Stomach (tissue), 9 donors: ENCODE data around the gene EWSR1. TPM values are rescaled to one million over a fixed set of nuclear protein-coding genes. Genes with fewer than 3 reads are reported as not detected.

Experiments
- DNase-seq, 2 donors: peaks; one replicate each; pipeline versions ENCODE4 v3.0.0 to v3.0.0-alpha.2; 2013 to 2019
- H3K27ac ChIP-seq, 5 donors: fragments of 200-600 bp in 4 of 5; sonication (generic) in 4 of 5; one replicate each; pipeline ENCODE4 v1.5.1; 2013 to 2019; ENCODE audit warnings: mild to moderate bottlenecking in 1 of 5, moderate library complexity in 1 of 5
- H3K27me3 ChIP-seq, 3 donors: fragments of 200-600 bp; sonication (generic); one replicate each; pipeline ENCODE4 v1.5.1; 2017 to 2019; ENCODE audit warnings: mixed run types in 1 of 3
- H3K36me3 ChIP-seq, 4 donors: fragments of 200-600 bp; sonication (generic); 1 replicate in 3 of 4; 2 replicates in 1 of 4; pipeline ENCODE4 v1.5.1; 2016 to 2019
- H3K4me1 ChIP-seq, 4 donors: fragments of 200-600 bp; sonication (generic); one replicate each; pipeline ENCODE4 v1.5.1; 2016 to 2019
- H3K4me3 ChIP-seq, 4 donors: fragments of 200-600 bp; sonication (generic) in 3 of 4; one replicate each; pipeline ENCODE4 v1.5.1; 2016 to 2019; ENCODE audit warnings: mild to moderate bottlenecking in 1 of 4
- H3K9me3 ChIP-seq, 4 donors: fragments of 200-600 bp; sonication (generic); one replicate each; pipeline ENCODE4 v1.5.1; 2016 to 2019
- CTCF ChIP-seq, 7 experiments: fragments of 450-650 bp in 4 of 7; fragments of 200-600 bp in 3 of 7; sonication (generic) in 3 of 7; IDR thresholded peaks; one replicate each; pipeline ENCODE4 v1.5.1; 2016 to 2019; ENCODE audit warnings: antibody characterized with exemption in 7 of 7, control low read depth in 2 of 7, mild to moderate bottlenecking in 1 of 7
- EP300 ChIP-seq: sonication (generic); formaldehyde crosslinking; IDR thresholded peaks from one replicate; pipeline ENCODE4 v1.6.1; 2017; ENCODE audit warnings: antibody characterized with exemption
- POLR2A ChIP-seq, 4 donors: fragments of 450-650 bp; IDR thresholded peaks; one replicate each; pipeline ENCODE4 v1.6.1; 2016; ENCODE audit warnings: antibody characterized with exemption in 4 of 4, control low read depth in 2 of 4, mild to moderate bottlenecking in 1 of 4, moderate library complexity in 1 of 4
- POLR2AphosphoS5 ChIP-seq, 3 donors: sonication (generic); formaldehyde crosslinking; IDR thresholded peaks; one replicate each; pipeline ENCODE4 v1.6.1; 2016; ENCODE audit warnings: antibody characterized with exemption in 3 of 3
- WGBS, 5 donors: extraction: QIAGEN DNeasy Blood & Tissue Kit in 3 of 5; methylation state at CpG; one replicate each; pipeline versions ENCODE4 v1.1.5 to v1.1.7; 2013 to 2018; 5-methylcytosine and 5-hydroxymethylcytosine counted together
- intact Hi-C: fragments of 100-400 bp; cut with DNase I; formaldehyde crosslinking; loops from one replicate; pipeline ENCODE4 v1.15.1; 2023; ENCODE audit warnings: low total_unique reads
- polyA plus RNA-seq, 3 donors: library from polyadenylated mRNA; stranded (reverse); fragments of 200-250 nt; gene quantifications; one replicate each; pipeline ENCODE4 v1.2.3, GENCODE V29; 2013
- total RNA-seq, 5 donors: library from RNA; depleted of rRNA; stranded (reverse); fragments of >200 nt; gene quantifications; one replicate each; pipeline versions ENCODE4 v1.1.0 to v1.2.3, GENCODE V29; 2014 to 2016
- donor health status: healthy with polysubstance abuse.
- donor health status: Bipolar disorder and iron deficiency.
- donor health status: healthy.

Gene EWSR1
- total and polyA plus RNA-seq, 8 donors: 97.7 to 376 (median 161) TPM

- no peak for DNase-seq
- 90 to 93% (median 91%) methylated on average over 29 to 34 of the region's 34 CpGs for WGBS, 5 donors
These were observed 60.8 kb downstream of the EWSR1 start for GRCh38 chr22:29328566-29329500.

GRCh38 chr22:29329581-29329980 is 61.5 kb downstream of the EWSR1 start:
- 85 to 97% (median 92%) methylated on average over 9 to 11 of the region's 11 CpGs for WGBS, 5 donors
- Histone ChIP-seq H3K36me3 (peaks cover 61 to 88% (median 87%) of the 10 kb centered on the region in 4 donors), H3K4me1 (peaks cover 0 to 10% (median 0%) of the 10 kb centered on the region in 4 donors), H3K27me3 (no peaks in the 10 kb centered on the region), H3K9me3 (no peaks in the 10 kb centered on the region), H3K27ac (no peak overlapping the region), H3K4me3 (no peak overlapping the region)
- no peak for DNase-seq
- TF ChIP-seq POLR2A (IDR thresholded peaks at IDR 0.05) (no peak), POLR2AphosphoS5 (IDR thresholded peaks at IDR 0.05) (no peak), CTCF (IDR thresholded peaks at IDR 0.05) (no peak), EP300 (no peak)
- intact Hi-C loops: no loop called here

More at GRCh38 chr22:29328566-29329500, 60.8 kb downstream of the EWSR1 start:
- H3K36me3 ChIP-seq: peaks cover 61 to 80% (median 79%) of the 10 kb centered on the region in 4 donors
- intact Hi-C loops: no loop called here
- H3K4me1 ChIP-seq: peaks cover 0 to 10% (median 0%) of the 10 kb centered on the region in 4 donors
- H3K27me3 ChIP-seq: no peaks in the 10 kb centered on the region
- H3K9me3 ChIP-seq: no peaks in the 10 kb centered on the region
- no peak for TF ChIP-seq POLR2A (IDR thresholded peaks at IDR 0.05)
- TF ChIP-seq POLR2AphosphoS5 (IDR thresholded peaks at IDR 0.05): no peak
- no peak for TF ChIP-seq EP300
- TF ChIP-seq CTCF (IDR thresholded peaks at IDR 0.05): no peak
- no peak overlapping the region for H3K4me3 ChIP-seq
- no peak overlapping the region for H3K27ac ChIP-seq

- no peaks in the 10 kb centered on the region for H3K27me3 ChIP-seq
- H3K27ac ChIP-seq: no peak overlapping the region
- TF ChIP-seq POLR2AphosphoS5 (IDR thresholded peaks at IDR 0.05) (no peak), POLR2A (IDR thresholded peaks at IDR 0.05) (no peak), CTCF (IDR thresholded peaks at IDR 0.05) (no peak), EP300 (no peak)
- H3K36me3 ChIP-seq: peaks cover 63 to 95% (median 94%) of the 10 kb centered on the region in 4 donors
- no peak overlapping the region for H3K4me3 ChIP-seq
- peaks cover 0 to 10% (median 0%) of the 10 kb centered on the region in 4 donors for H3K4me1 ChIP-seq
- DNase-seq: no peak
- no peaks in the 10 kb centered on the region for H3K9me3 ChIP-seq
- 80 to 96% (median 89%) methylated on average over 8 to 19 of the region's 19 CpGs for WGBS, 5 donors
- intact Hi-C loops: no loop called here
These were observed 62.2 kb downstream of the EWSR1 start for GRCh38 chr22:29330291-29330690.

- no peak for TF ChIP-seq EP300
- no peak for TF ChIP-seq POLR2AphosphoS5 (IDR thresholded peaks at IDR 0.05)
- no peak for TF ChIP-seq CTCF (IDR thresholded peaks at IDR 0.05)
- no peak for TF ChIP-seq POLR2A (IDR thresholded peaks at IDR 0.05)
- H3K27me3 ChIP-seq: no peaks in the 10 kb centered on the region
- intact Hi-C loops: no loop called here
- H3K27ac ChIP-seq: no peak overlapping the region
- H3K36me3 ChIP-seq: peaks cover 68 to 100% (median 99%) of the 10 kb centered on the region in 4 donors
- no peak overlapping the region for H3K4me3 ChIP-seq
- peaks cover 0 to 10% (median 0%) of the 10 kb centered on the region in 4 donors for H3K4me1 ChIP-seq
- no peaks in the 10 kb centered on the region for H3K9me3 ChIP-seq
- WGBS, 5 donors: 63 to 79% (median 67%) methylated on average over 7 to 9 of the region's 9 CpGs
- peak in 1 of 2 donors; percentile 67 for DNase-seq
These were observed 62.7 kb downstream of the EWSR1 start for GRCh38 chr22:29330753-29331152.
